Measurements from ENCODE around the gene OLFM3.

The OLFM3 gene

GRCh38 chr1:101908980-101909379, 87.7 kb downstream of the OLFM3 start:
- ATAC-seq (ENCODE audit: low read depth) (no peak), DNase-seq (ENCODE audit: low spot score) (no peak)
- no peak overlapping the region for H3K4me3 ChIP-seq (ENCODE audit: severe bottlenecking)
- H3K9me3 ChIP-seq (ENCODE audit: severe bottlenecking) = no peaks in the 10 kb centered on the region
- no peaks in the 10 kb centered on the region for H3K36me3 ChIP-seq (ENCODE audit: low read depth)
- peaks cover 9% of the 10 kb centered on the region for H3K27me3 ChIP-seq (ENCODE audit: insufficient read depth, poor library complexity, severe bottlenecking)
- no peak overlapping the region for H3K27ac ChIP-seq (ENCODE audit: poor library complexity, severe bottlenecking)
- no peak for TF ChIP-seq CTCF (IDR thresholded peaks at IDR 0.05; ENCODE audit: poor library complexity, severe bottlenecking)
- H3K4me1 ChIP-seq (ENCODE audit: insufficient read depth, poor library complexity, severe bottlenecking) = no peaks in the 10 kb centered on the region

DNA sequence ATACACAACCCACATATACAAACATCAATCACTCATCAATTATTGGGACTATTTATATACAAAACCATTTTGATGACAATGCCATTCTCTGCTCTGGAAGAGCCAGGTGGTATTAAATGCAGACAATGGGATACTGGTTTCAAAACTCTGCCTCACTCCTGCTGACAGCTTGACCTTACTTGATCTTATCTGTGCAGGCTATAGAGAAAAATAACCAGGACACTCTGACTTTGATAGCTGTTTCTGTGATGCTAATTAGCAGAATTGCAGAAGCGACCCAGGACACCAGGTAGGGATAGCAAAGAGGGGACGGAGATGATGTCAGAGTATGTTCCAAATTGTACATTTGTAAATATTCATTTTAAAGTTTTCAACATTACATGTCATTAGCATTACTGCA, 89.5 kb downstream of the OLFM3 start:
- Histone ChIP-seq H3K4me1 (ENCODE audit: insufficient read depth, poor library complexity, severe bottlenecking) (no peaks in the 10 kb centered on the region), H3K4me3 (ENCODE audit: severe bottlenecking) (no peak overlapping the region), H3K36me3 (ENCODE audit: low read depth) (no peaks in the 10 kb centered on the region), H3K27me3 (ENCODE audit: insufficient read depth, poor library complexity, severe bottlenecking) (peaks cover 9% of the 10 kb centered on the region), H3K9me3 (ENCODE audit: severe bottlenecking) (no peaks in the 10 kb centered on the region), H3K27ac (ENCODE audit: poor library complexity, severe bottlenecking) (no peak overlapping the region)
- no peak for ATAC-seq (ENCODE audit: low read depth)
- no peak for TF ChIP-seq CTCF (IDR thresholded peaks at IDR 0.05; ENCODE audit: poor library complexity, severe bottlenecking)
- no peak for DNase-seq (ENCODE audit: low spot score)

- no peak for DNase-seq (ENCODE audit: low spot score)
- Histone ChIP-seq H3K27me3 (ENCODE audit: insufficient read depth, poor library complexity, severe bottlenecking) (peaks cover 9% of the 10 kb centered on the region), H3K4me3 (ENCODE audit: severe bottlenecking) (no peak overlapping the region), H3K9me3 (ENCODE audit: severe bottlenecking) (no peaks in the 10 kb centered on the region), H3K4me1 (ENCODE audit: insufficient read depth, poor library complexity, severe bottlenecking) (no peaks in the 10 kb centered on the region), H3K36me3 (ENCODE audit: low read depth) (no peaks in the 10 kb centered on the region), H3K27ac (ENCODE audit: poor library complexity, severe bottlenecking) (no peak overlapping the region)
- no peak for ATAC-seq (ENCODE audit: low read depth)
- TF ChIP-seq CTCF (IDR thresholded peaks at IDR 0.05; ENCODE audit: poor library complexity, severe bottlenecking) = no peak
Observed at GRCh38 chr1:101905283-101905835, 91.4 kb downstream of the OLFM3 start.

DNA sequence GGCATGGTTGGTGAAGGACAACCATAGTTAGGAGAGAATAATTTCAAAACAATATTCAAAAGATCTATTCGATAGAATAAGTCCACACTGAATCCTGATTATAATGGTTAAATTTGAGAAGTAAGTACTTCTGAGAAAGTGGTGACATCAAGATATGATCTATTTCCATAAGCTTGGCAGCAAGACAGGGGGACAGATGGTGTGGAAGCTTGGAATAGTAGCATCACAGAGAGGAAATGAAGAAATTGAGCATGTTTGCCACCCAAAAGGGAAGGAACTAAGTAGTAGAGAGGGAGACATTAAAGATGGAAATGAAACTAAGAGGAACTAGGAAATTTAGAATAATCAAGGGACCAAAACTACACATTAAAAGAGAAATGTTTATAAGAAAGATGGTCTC, 94.5 kb downstream of the OLFM3 start:
- no peak for DNase-seq (ENCODE audit: low spot score)
- peaks cover 6% of the 10 kb centered on the region for H3K27me3 ChIP-seq (ENCODE audit: insufficient read depth, poor library complexity, severe bottlenecking)
- no peak for ATAC-seq (ENCODE audit: low read depth)
- TF ChIP-seq CTCF (IDR thresholded peaks at IDR 0.05; ENCODE audit: poor library complexity, severe bottlenecking) = no peak
- H3K36me3 ChIP-seq (ENCODE audit: low read depth) = no peaks in the 10 kb centered on the region
- no peaks in the 10 kb centered on the region for H3K4me1 ChIP-seq (ENCODE audit: insufficient read depth, poor library complexity, severe bottlenecking)
- no peaks in the 10 kb centered on the region for H3K9me3 ChIP-seq (ENCODE audit: severe bottlenecking)
- no peak overlapping the region for H3K27ac ChIP-seq (ENCODE audit: poor library complexity, severe bottlenecking)
- H3K4me3 ChIP-seq (ENCODE audit: severe bottlenecking) = no peak overlapping the region

- no peaks in the 10 kb centered on the region for H3K36me3 ChIP-seq (ENCODE audit: low read depth)
- no peak for TF ChIP-seq CTCF (IDR thresholded peaks at IDR 0.05; ENCODE audit: poor library complexity, severe bottlenecking)
- no peak overlapping the region for H3K4me3 ChIP-seq (ENCODE audit: severe bottlenecking)
- no peak overlapping the region for H3K27ac ChIP-seq (ENCODE audit: poor library complexity, severe bottlenecking)
- no peaks in the 10 kb centered on the region for H3K4me1 ChIP-seq (ENCODE audit: insufficient read depth, poor library complexity, severe bottlenecking)
- no peaks in the 10 kb centered on the region for H3K9me3 ChIP-seq (ENCODE audit: severe bottlenecking)
- no peaks in the 10 kb centered on the region for H3K27me3 ChIP-seq (ENCODE audit: insufficient read depth, poor library complexity, severe bottlenecking)
- DNase-seq (ENCODE audit: low spot score) = no peak
- ATAC-seq (ENCODE audit: low read depth) = no peak
Observed at GRCh38 chr1:101898137-101898536, 98.6 kb downstream of the OLFM3 start.
